ENCODE data around the gene ZNF354B.

The ZNF354B gene

GRCh38 chr5:178931846-178932760 lies 72.3 kb downstream of the ZNF354B start:
- Histone ChIP-seq H3K9ac (no peak overlapping the region), H3K9me3 (ENCODE audit: control insufficient read depth, low read length) (peaks cover 21% of the 10 kb centered on the region), H3K27ac (no peak overlapping the region), H3K4me3 (ENCODE audit: low read depth, low read length) (no peak overlapping the region), H3K36me3 (ENCODE audit: control insufficient read depth, insufficient read depth, low read length) (no peaks in the 10 kb centered on the region), H3K4me2 (ENCODE audit: low read length) (no peak overlapping the region), H3K4me1 (no peaks in the 10 kb centered on the region), H2AFZ (no peak overlapping the region), H3K79me2 (no peaks in the 10 kb centered on the region), H3K27me3 (ENCODE audit: control insufficient read depth, insufficient read depth, low read length) (no peaks in the 10 kb centered on the region)
- no peak for TF ChIP-seq CTCF (IDR thresholded peaks at IDR 0.05)

Measured in parathyroid adenoma (tissue), 2 donors.